ENCODE measurements around the gene GNB1.
"Not testable (repeated sequence)": the region's sequence is repeated elsewhere in the genome, so short reads cannot be mapped to it uniquely, and the experiment has no call there.

GNB1 gene

GRCh38 chr1:1893291-1893985, 2.6 kb upstream of the GNB1 start:
- no peak for TF ChIP-seq ZNF274 (IDR thresholded peaks at IDR 0.05; ENCODE audit: low read depth, low read length)
- no peak overlapping the region for H3K4me3 ChIP-seq (ENCODE audit: low read length)

- TF ChIP-seq ZNF274 (IDR thresholded peaks at IDR 0.05; ENCODE audit: low read depth, low read length) = no peak
- H3K4me3 ChIP-seq (ENCODE audit: low read length) = no peak overlapping the region
Measured at GRCh38 chr1:1892763-1893120, 1.9 kb upstream of the GNB1 start.

GRCh38 chr1:1892079-1892762, 1.3 kb upstream of the GNB1 start:
- TF ChIP-seq ZNF274 (IDR thresholded peaks at IDR 0.05; ENCODE audit: low read depth, low read length) = no peak
- H3K4me3 ChIP-seq (ENCODE audit: low read length) = peak overlapping the region; percentile 63; the same call in 1 of the 2 replicates

- H3K4me3 ChIP-seq (ENCODE audit: low read length) = peak overlapping the region; percentile 85; the same call in 1 of the 2 replicates
- TF ChIP-seq ZNF274 (IDR thresholded peaks at IDR 0.05; ENCODE audit: low read depth, low read length) = no peak
Measured at GRCh38 chr1:1891349-1892078, 627 bp upstream of the GNB1 start.

- no peak for TF ChIP-seq ZNF274 (IDR thresholded peaks at IDR 0.05; ENCODE audit: low read depth, low read length)
- peak overlapping the region; percentile 85 for H3K4me3 ChIP-seq (ENCODE audit: low read length)
Measured at GRCh38 chr1:1889847-1890505, 911 bp downstream of the GNB1 start.

- TF ChIP-seq ZNF274 (IDR thresholded peaks at IDR 0.05; ENCODE audit: low read depth, low read length) = no peak
- peak overlapping the region; percentile 85 for H3K4me3 ChIP-seq (ENCODE audit: low read length)
Measured at GRCh38 chr1:1889090-1889750, 1.7 kb downstream of the GNB1 start.

GRCh38 chr1:1883890-1884289, 7.0 kb downstream of the GNB1 start:
- H3K4me3 ChIP-seq (ENCODE audit: low read length) = not testable (repeated sequence)

GRCh38 chr1:1883092-1883873, 7.6 kb downstream of the GNB1 start:
- TF ChIP-seq ZNF274 (IDR thresholded peaks at IDR 0.05; ENCODE audit: low read depth, low read length) = no peak
- no peak overlapping the region for H3K4me3 ChIP-seq (ENCODE audit: low read length)

GRCh38 chr1:1881727-1882126, 9.2 kb downstream of the GNB1 start:
- no peak overlapping the region for H3K4me3 ChIP-seq (ENCODE audit: low read length)
- TF ChIP-seq ZNF274 (IDR thresholded peaks at IDR 0.05; ENCODE audit: low read depth, low read length) = no peak

- no peak for TF ChIP-seq ZNF274 (IDR thresholded peaks at IDR 0.05; ENCODE audit: low read depth, low read length)
Measured at GRCh38 chr1:1880617-1881312, 10.1 kb downstream of the GNB1 start.

GRCh38 chr1:1879942-1880341, 10.9 kb downstream of the GNB1 start:
- no peak for TF ChIP-seq ZNF274 (IDR thresholded peaks at IDR 0.05; ENCODE audit: low read depth, low read length)
- no peak overlapping the region for H3K4me3 ChIP-seq (ENCODE audit: low read length)

More at GRCh38 chr1:1880617-1881312, 10.1 kb downstream of the GNB1 start:
- H3K4me3 ChIP-seq (ENCODE audit: low read length) = no peak overlapping the region

- H3K4me3 ChIP-seq (ENCODE audit: low read length) = no peak overlapping the region
Measured at GRCh38 chr1:1877865-1878436, 12.9 kb downstream of the GNB1 start.

More at GRCh38 chr1:1877865-1878436, 12.9 kb downstream of the GNB1 start:
- no peak for TF ChIP-seq ZNF274 (IDR thresholded peaks at IDR 0.05; ENCODE audit: low read depth, low read length)

Measured in GM08714 (cell line).